HG03575 (cell line): ENCODE data around the gene HORMAD2.
"Not testable (repeated sequence)": the region's sequence is repeated elsewhere in the genome, so short reads cannot be mapped to it uniquely, and the experiment has no call there.

ENCODE experiments used
- ATAC-seq: cut with Tn5 transposase; IDR thresholded peaks from one replicate; pipeline ENCODE4 v1.9.1; 2021; ENCODE audit not compliant: unreplicated experiment, insufficient number of reproducible peaks, low FRiP score; ENCODE audit errors: extremely low read depth

Gene HORMAD2

DNA sequence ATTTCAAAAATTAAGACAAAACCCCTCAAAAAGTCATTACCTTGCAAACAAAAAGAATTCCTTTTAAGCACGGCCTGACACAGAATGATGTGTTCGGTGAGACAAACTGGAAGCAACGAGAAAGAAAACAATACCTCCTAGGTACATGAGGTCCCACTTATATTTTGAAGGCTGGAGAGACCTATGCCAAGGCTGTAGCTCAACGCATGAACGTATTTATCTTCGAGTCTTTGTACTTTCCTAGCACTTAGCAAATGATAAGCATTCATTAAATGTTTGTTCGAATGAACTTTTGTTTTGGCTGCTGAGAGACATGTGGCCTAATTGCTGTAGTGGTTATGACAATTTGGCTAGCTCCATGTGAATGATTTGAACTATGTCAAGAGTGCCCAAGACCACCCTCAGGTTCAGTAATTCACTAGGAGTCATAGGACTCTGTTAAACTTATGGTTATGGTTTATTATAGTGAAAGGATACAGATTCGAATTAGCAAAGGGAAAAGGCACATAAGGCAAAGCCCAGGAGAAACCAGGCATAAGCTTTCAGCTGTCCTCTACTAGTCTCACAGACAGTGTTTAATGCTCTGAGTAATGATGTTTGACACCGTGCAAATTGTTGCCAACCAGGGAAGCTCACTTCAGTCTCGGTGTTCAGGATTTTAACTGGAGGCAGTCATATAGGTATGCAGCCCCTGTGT is 26.0 kb upstream of the HORMAD2 start:
- ATAC-seq = no peak

DNA sequence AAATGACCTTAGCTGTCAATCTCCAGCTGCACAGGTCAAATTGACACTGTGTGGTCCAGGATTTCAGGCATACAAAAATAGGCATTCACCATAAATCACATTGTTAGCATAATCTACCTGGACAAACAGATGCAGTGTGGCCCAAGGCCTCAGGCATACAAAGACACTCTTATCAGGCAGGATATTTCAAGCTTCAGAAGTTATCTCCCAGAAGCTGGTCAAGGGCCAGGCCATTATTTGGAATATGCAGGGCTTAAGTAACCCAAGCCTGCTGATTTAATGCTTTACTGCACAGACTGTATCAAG is 25.5 kb upstream of the HORMAD2 start:
- no peak for ATAC-seq

- no peak for ATAC-seq
These were observed 24.2 kb upstream of the HORMAD2 start for GRCh38 chr22:30056015-30056414.

- no peak for ATAC-seq
These were observed 22.9 kb upstream of the HORMAD2 start for GRCh38 chr22:30057375-30057774.

DNA sequence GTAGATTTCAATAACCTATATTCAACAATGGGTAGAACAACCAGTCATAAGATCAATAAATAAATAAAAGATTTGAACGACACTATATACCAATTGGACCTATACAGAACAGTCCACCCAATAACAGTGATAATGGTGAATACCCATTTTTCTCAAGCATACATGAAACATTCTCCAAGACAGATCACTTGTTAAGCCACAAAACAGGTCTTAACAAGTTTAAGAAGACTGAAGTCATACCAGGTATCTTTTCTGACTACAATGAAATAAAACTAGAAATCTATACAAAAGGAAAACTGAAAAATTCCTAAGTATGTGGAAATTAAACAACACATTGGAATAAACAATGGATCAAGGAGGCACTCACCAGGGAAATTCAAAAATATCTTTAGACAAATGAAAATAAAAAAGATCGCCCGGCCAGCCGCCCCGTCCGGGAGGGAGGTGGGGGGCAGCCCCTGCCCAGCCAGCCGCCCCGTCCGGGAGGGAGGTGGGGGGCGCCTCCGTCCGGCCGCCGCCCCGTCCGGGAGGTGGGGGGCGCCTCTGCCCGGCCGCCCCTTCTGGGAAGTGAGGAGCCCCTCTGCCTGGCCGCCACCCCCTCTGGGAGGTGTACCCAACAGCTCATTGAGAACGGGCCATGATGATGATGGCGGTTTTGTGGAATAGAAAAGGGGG is 20.8 kb upstream of the HORMAD2 start:
- ATAC-seq = not testable (repeated sequence)

GRCh38 chr22:30061094-30061493 is 19.2 kb upstream of the HORMAD2 start:
- not testable (repeated sequence) for ATAC-seq

GRCh38 chr22:30062259-30062658 is 18.0 kb upstream of the HORMAD2 start:
- ATAC-seq = no peak

- ATAC-seq = no peak
These were observed 17.3 kb upstream of the HORMAD2 start for GRCh38 chr22:30062950-30063349.

- ATAC-seq = no peak
These were observed 16.1 kb upstream of the HORMAD2 start for GRCh38 chr22:30064172-30064571.

DNA sequence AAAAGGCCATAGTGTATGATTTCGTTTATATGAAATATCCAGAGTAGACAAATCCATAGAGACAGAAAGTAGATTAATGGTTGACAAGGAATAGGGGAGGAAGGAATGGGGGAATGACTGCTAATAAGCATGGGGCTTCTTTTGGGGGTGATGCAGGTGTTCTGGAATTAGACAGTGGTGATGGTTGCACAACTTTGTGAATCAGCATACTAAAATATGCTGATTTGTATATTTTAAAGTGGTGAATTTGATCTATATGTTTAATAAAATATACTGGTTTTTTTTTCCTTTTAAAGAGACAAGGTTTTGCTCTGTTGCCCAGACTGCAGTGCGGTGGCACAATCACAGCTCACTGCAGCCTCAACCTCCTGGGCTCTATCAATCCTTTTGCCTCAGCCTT is 6.5 kb upstream of the HORMAD2 start:
- ATAC-seq = no peak

GRCh38 chr22:30074147-30074546 is 6.1 kb upstream of the HORMAD2 start:
- no peak for ATAC-seq

DNA sequence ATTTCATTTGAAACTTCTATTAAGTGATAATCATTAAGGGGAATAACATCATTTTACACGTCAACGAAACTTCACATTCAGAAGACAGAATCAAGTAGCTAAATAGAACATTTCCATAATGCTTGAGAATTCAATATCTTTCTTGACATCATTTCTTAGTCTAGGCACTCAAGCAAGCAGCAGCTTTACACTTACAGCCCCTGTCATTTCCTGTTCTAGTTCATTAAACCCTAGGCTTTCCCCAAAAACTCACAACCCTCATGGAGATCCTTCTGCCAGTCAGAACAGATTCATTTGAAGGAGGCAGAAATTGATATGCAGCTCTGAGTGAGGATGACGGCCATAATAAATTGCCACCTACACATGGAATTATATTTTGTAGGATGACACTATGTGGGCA is 5.3 kb upstream of the HORMAD2 start:
- ATAC-seq = no peak

DNA sequence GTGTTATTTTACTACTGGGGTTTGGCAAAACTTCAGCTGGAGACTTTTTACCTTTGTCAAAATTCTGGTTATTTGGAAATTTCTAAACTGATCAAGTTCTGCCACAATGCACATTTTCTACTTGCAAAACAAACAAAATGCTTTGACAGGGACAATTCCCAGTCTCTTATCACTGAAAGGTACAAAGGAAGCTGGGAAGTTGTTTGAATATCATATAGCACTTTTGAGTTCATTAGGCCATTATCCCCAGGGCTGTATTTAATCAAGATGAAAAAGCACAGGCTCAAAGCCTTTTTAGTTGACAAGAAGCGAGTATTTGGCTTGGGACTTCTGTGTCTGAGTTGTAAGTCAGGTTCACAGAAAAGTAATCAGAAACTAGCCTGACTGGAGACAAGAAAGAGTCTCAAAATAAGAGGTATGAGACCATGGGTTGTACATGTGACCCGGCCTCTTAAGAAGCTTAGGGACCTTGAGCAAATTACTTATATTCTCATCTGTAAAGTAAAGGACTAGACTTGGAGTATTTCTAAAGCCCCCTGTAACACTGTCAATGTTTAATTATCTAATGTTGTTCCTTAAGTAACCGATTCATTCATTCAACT is 2.9 kb upstream of the HORMAD2 start:
- no peak for ATAC-seq

DNA sequence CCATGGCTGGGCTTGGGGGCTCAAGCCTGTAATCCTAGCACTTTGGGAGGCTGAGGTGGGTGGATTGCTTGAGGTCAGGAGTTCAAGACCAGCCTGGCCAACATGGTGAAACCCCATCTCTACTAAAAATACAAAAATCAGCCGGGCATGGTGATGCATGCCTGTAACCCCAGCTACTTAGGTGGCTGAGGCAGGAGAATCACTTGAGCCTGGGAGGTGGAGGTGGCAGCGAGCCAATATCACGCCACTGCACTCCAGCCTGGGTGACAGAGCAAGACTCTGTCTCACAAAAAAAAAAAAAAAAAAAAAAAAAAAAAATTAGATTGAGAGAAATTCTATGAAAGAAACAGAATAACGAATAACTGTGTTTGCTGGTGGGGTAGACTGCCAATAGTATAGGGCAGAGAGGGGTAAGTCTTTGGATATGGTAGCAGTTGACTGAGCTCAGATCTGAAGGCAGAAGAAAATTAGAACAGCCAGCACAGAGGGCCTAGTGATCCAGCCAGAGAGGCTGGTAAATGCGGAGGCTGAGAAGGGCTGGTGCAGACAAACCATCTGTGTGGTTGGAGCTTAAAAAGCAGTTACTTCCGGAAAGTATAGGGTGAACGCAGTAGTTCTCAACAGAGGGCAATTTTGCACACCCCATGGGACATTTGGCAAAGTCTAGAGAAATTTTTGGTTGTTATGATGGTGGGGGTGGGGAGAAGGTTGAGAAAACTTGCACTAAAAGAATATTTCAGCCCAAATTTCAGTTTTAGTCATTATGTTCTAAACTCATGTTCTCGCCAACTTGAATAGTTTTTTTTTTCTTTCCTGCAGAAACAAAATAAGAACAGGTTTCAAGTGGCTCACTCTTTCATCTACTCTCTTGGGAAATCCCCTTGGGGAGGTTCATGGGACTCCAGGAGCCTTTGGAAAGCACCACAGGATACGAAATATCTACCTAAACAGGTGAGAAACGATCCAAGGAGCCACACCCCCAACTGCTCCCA is 1.6 kb upstream of the HORMAD2 start:
- ATAC-seq = no peak

GRCh38 chr22:30080805-30081204 is 541 bp downstream of the HORMAD2 start:
- no peak for ATAC-seq

- ATAC-seq = no peak
These were observed 6.2 kb downstream of the HORMAD2 start for GRCh38 chr22:30086496-30086895.

DNA sequence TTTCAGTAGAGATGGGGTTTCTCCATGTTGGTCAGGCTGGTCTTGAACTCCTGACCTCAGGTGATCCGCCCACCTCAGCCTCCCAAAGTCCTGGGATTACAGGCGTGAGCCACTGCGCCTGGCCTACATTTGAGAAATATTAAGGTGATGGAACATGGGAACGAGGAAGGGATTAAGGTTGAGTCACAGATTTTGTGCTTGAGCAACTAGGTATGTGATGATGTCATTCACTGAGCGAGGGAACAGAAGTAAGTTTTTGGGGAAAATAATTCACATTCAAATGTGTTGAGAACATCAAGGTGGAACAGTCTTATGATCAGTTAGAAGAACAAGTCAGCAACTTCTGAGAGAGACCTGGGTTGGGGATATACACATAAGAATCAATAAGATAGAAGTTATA is 6.8 kb downstream of the HORMAD2 start:
- not testable (repeated sequence) for ATAC-seq

DNA sequence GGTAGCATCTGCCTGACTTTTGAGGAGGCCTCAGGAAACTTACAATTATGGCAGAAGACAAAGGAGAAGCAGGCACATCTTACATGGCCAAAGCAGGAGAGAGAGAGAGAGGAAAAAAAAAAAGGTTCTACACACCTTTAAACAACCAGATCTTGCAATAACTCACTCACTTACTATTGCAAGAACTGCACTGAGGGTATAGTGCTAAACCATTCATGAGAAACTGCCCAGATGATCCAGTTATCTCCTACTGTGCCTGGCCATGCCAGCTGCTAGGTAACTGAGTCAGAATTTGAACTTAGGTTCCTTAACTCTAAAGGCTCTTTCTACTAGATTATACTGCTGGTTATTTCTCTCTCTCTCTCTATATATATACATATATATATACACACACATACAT is 7.3 kb downstream of the HORMAD2 start:
- no peak for ATAC-seq

- ATAC-seq = no peak
These were observed 8.2 kb downstream of the HORMAD2 start for GRCh38 chr22:30088468-30088867.

GRCh38 chr22:30089655-30089974 is 9.4 kb downstream of the HORMAD2 start:
- no peak for ATAC-seq
